GM12878 (cell line): ENCODE measurements around the gene ASAP3. TPM values are rescaled to one million over a fixed set of nuclear protein-coding genes. Genes with fewer than 3 reads are reported as not detected.

ENCODE experiments used
- ATF7 ChIP-seq: fragments of 450-650 bp; IDR thresholded peaks from 2 replicates; pipeline ENCODE4 v1.6.1; 2016; ENCODE audit warnings: low read depth, mild to moderate bottlenecking
- E2F8 ChIP-seq: fragments of 450-650 bp; IDR thresholded peaks from 2 replicates; pipeline ENCODE4 v1.6.1; 2018; ENCODE audit warnings: mild to moderate bottlenecking, low read depth, moderate library complexity; ENCODE audit not compliant: partially characterized antibody
- FOXM1 ChIP-seq: IDR thresholded peaks from 2 replicates; pipeline ENCODE4 v1.6.1; 2012; ENCODE audit warnings: low read depth, mild to moderate bottlenecking, inconsistent platforms, low read length, moderate library complexity
- TCF7 ChIP-seq: IDR thresholded peaks from 2 replicates; pipeline ENCODE4 v1.6.1; 2014; ENCODE audit warnings: antibody characterized with exemption, borderline replicate concordance
- polyA plus RNA-seq, 11 experiments: library from polyadenylated mRNA; depleted of rRNA in 4 of 11; unstranded in 6 of 11; stranded (reverse) in 5 of 11; fragments of >200 nt; fragmentation: Nextera tagmentation in 4 of 11; fragmentation: Illumina TruSeq in 1 of 11; extraction: Ambion mirVana in 4 of 11; extraction: Trizol in 1 of 11; gene quantifications; 1 replicate in 1 of 11; 2 replicates in 10 of 11; pipeline versions ENCODE4 v1.2.1 to v1.2.3, GENCODE V29; 2011 to 2016; ENCODE audit warnings: inconsistent platforms in 2 of 11, missing spikeins in 2 of 11, low read depth in 1 of 11
- total RNA-seq, 4 experiments: library from RNA; depleted of rRNA in 3 of 4; stranded (reverse); fragments of >200 nt in 3 of 4; fragmentation: Illumina TruSeq in 1 of 4; extraction: Trizol in 1 of 4; gene quantifications; 2 replicates each; pipeline versions ENCODE4 v1.2.1 to v1.2.3, GENCODE V29; 2013 to 2021
- TF ChIP-seq, protein P1 (sequence below): IDR thresholded peaks from 2 replicates; pipeline ENCODE4 v1.6.1; 2012; ENCODE audit warnings: low read length, inconsistent platforms
- TF ChIP-seq, protein P2 (sequence below): fragments of 450-650 bp; formaldehyde crosslinking; IDR thresholded peaks from 2 replicates; pipeline ENCODE4 v1.4.0; 2020; ENCODE audit warnings: mild to moderate bottlenecking, moderate library complexity

The ASAP3 gene
- total and polyA plus RNA-seq, 10 of the 15 experiments (the other 5 are each of a cell fraction or from before 2014, with no cell fraction given): 0.04 to 0.92 (median 0.34) TPM; not detected in 1

- TF ChIP-seq, protein P1, sequence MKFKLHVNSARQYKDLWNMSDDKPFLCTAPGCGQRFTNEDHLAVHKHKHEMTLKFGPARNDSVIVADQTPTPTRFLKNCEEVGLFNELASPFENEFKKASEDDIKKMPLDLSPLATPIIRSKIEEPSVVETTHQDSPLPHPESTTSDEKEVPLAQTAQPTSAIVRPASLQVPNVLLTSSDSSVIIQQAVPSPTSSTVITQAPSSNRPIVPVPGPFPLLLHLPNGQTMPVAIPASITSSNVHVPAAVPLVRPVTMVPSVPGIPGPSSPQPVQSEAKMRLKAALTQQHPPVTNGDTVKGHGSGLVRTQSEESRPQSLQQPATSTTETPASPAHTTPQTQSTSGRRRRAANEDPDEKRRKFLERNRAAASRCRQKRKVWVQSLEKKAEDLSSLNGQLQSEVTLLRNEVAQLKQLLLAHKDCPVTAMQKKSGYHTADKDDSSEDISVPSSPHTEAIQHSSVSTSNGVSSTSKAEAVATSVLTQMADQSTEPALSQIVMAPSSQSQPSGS: no peak
- TF ChIP-seq TCF7: no peak
- TF ChIP-seq, protein P2, sequence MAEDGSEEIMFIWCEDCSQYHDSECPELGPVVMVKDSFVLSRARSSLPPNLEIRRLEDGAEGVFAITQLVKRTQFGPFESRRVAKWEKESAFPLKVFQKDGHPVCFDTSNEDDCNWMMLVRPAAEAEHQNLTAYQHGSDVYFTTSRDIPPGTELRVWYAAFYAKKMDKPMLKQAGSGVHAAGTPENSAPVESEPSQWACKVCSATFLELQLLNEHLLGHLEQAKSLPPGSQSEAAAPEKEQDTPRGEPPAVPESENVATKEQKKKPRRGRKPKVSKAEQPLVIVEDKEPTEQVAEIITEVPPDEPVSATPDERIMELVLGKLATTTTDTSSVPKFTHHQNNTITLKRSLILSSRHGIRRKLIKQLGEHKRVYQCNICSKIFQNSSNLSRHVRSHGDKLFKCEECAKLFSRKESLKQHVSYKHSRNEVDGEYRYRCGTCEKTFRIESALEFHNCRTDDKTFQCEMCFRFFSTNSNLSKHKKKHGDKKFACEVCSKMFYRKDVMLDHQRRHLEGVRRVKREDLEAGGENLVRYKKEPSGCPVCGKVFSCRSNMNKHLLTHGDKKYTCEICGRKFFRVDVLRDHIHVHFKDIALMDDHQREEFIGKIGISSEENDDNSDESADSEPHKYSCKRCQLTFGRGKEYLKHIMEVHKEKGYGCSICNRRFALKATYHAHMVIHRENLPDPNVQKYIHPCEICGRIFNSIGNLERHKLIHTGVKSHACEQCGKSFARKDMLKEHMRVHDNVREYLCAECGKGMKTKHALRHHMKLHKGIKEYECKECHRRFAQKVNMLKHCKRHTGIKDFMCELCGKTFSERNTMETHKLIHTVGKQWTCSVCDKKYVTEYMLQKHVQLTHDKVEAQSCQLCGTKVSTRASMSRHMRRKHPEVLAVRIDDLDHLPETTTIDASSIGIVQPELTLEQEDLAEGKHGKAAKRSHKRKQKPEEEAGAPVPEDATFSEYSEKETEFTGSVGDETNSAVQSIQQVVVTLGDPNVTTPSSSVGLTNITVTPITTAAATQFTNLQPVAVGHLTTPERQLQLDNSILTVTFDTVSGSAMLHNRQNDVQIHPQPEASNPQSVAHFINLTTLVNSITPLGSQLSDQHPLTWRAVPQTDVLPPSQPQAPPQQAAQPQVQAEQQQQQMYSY (CRISPR knock-in tag): no peak
- TF ChIP-seq ATF7: no peak
- no peak for TF ChIP-seq E2F8
- TF ChIP-seq FOXM1: no peak
- TF ChIP-seq, all 136 proteins: peak for 0
Measured at GRCh38 chr1:23396380-23396779, 87.6 kb downstream of the ASAP3 start (continued).
